Stimulated activated CD8-positive, alpha-beta memory T cell treated with anti-CD3 and anti-CD28 coated beads, Interleukin-4, amount 100 ng/mL, for 1 hour (primary cell): ENCODE measurements around the gene GPATCH8.
"Not testable (repeated sequence)": the region's sequence is repeated elsewhere in the genome, so short reads cannot be mapped to it uniquely, and the experiment has no call there.

ENCODE experiments used
- DNase-seq, 2 donors: peaks; one replicate each; pipeline ENCODE4 v3.0.0-alpha.2; 2020; ENCODE audit warnings: low read depth in 2 of 2, low spot score in 1 of 2

Gene GPATCH8

GRCh38 chr17:44398692-44399691, 104.2 kb downstream of the GPATCH8 start:
- no peak for DNase-seq

DNA sequence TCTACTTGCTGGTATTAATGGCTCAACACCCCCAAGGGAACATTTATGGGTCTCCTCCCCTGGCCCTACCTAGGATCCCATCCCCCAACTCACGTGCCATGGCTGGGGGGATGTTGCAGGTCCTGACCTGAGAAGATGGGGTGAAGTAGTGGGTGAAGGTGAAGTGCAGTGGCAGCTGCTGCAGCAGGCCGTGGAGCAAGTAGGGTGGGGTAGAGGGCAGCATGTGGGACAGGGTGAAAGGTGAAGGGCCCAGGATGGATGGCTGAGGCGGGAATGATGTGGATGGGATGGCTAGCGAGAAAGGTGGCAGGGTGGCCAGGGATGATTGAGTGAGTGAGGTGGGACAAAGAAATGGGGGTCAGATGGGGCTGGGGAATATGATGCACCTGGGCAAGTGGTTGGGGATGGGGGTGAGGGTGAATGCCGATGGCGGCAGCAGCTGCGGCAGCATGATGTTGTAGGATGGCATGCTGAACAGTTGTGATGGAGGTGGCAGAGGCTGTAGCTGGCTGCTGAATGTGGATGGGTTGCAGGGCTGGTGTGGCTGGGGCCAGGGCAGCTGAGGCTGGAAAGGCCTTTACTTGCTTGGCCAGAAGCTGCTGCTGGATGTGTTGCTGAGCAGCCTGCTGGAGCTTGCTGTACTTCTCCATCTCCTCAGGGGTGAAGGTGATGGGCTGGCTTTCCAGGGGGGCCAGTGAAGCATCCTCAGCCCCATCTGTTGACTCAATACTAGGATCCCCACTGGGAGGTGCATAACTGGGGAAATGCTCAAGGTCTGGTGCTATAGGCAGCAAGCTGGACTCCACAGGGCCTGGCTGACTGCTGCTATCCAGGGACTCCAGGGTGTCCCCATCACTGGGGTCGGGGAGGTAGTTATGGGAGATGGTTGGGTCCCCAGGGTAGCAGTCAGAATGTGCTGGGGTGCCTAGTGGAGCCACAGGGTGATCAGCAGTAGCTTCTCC, 105.4 kb downstream of the GPATCH8 start:
- DNase-seq: no peak

GRCh38 chr17:44396946-44397345, 106.3 kb downstream of the GPATCH8 start:
- no peak for DNase-seq

DNA sequence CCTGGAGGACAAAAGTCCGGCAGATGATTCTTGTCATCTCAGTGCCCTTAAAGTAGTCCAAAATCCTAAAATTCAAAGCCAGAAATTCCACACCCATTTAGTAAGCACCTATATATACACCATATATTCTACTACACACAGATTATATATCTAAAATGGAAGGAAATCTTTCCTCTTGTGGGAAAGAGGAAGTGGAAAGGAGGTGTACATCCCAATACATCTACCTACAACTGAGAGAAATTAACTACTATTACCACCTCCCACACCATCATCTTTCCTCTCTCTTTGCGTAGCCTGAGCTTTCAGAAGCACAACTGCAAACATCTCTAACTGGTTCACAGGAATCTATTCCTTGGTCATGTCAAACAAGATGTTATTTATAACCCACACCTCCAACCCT, 108.4 kb downstream of the GPATCH8 start:
- DNase-seq: no peak

DNA sequence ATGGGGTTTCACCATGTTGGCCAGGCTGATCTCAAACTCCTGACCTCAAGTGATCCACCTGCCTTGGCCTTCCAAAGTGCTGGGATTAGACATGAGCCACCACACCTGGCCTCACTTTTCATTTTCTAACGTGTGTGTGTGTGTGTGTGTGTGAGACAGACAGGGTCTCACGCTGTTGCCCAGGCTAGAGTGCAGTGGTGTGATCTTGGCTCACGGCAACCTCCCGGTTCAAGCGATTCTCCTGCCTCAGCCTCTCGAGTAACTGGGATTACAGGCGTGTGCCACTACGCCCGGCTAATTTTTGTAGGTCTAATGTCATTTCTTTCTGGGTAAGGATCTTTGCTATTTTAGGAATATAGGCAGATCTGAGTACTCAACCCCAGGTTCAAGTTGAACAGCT, 109.1 kb downstream of the GPATCH8 start:
- not testable (repeated sequence) for DNase-seq

GRCh38 chr17:44390250-44390870, 112.8 kb downstream of the GPATCH8 start:
- DNase-seq: no peak

- DNase-seq: no peak
These were observed 113.4 kb downstream of the GPATCH8 start for GRCh38 chr17:44389723-44390202.

DNA sequence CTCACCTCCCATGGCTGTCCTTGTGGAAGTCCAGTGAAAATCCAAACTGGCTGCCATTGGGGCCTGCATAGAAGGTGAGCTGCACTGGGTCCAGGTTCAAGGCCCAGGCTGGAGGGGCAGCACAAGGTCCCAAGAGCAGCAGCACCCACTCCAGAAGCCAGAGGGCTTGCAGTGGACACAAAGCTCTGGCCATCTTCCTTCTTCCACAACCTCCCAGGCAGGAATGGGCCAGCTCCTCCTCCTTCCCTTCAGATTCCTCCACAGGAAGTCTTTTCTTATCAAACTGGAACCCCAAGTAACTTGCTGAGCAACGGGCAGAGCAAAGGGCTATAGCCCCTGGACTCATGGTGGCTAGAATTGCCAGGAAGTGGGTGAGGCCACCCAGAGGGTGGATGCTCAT, 113.9 kb downstream of the GPATCH8 start, which contains the start of gene ITGA2B:
ITGA2B (minus strand) TSS at position 369 of the 400 bp plus-strand sequence; CDS start at position 193, 176 bp downstream.
- DNase-seq: no peak

DNA sequence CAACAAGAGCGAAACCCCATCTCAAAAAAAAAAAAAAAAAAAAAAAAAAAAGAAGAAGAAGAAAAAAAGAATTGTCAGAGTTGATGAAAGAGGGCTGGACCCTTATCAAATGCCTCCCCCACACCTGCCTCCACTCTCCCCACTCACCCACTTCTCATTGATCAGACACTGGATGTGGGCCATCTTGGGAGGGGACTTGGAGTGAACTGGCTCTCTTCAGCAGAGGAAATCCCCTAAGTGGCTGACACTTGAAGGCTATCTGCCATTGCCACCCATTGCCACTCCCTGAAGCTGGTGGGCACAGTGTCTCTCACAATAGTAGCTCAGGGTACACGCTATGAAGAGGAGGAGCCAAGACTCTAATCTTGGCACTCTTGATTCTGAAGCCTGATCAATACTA, 115.4 kb downstream of the GPATCH8 start:
- no peak for DNase-seq

DNA sequence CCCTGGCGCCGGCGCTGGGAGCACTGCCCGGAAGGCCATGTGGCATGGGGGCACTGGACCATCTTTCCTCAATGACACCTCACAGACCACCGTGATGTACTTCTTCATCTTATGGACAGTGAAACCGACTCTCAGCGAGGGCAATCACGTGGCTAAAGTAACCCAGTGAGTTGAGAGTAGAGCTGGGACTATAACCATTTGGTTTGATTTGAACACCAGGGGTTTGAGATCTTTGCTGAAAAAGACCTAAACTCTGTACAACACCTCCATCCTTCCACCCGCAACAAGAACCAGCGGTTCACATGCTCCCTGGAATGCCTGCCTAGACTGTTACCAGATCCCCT, 117.1 kb downstream of the GPATCH8 start:
- no peak for DNase-seq

- peak; percentile 47 to 69 for DNase-seq
These were observed 117.7 kb downstream of the GPATCH8 start for GRCh38 chr17:44385287-44386181.

- no peak for DNase-seq
These were observed 118.4 kb downstream of the GPATCH8 start for GRCh38 chr17:44384823-44385286.

GRCh38 chr17:44384281-44384822, 118.9 kb downstream of the GPATCH8 start:
- DNase-seq: no peak

DNA sequence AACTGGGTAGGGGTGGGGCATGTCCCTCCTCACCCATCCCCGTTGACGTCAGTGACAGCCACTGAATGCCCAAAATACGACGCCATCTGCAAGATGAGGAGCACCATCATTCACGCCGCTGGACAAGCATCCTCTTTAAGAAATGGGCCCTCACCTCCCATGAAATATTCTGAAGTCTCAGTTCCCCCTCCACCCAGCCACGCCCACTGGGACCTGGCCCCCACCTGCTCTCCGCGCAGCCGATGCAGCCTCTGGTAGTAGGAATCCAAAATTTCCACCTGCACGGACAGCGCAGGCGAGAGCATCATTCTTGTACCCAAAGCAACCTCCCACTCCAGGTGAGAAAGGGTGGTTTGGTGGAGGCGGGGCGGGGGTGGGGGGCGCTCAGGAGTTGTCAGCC, 119.3 kb downstream of the GPATCH8 start:
- no peak for DNase-seq

DNA sequence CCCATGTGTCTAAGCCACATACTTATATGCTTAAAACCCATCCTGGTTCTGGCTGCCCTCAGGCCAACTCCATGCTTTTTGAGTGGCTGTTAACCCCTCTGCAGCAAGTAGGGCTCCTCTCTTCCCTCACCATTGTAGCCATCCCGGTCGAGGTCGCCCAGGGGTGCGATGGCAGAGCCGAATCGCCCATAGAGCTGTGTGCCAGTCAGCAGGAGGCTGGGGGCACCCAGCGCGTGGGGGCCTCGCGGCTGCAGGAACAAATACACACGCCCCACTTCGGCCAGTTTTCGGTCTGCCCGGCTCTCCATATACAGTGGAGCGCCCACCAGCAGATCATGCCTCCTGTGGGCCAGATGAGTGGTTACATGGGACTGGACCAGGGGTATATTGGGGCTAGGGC, 119.8 kb downstream of the GPATCH8 start:
- DNase-seq: no peak

DNA sequence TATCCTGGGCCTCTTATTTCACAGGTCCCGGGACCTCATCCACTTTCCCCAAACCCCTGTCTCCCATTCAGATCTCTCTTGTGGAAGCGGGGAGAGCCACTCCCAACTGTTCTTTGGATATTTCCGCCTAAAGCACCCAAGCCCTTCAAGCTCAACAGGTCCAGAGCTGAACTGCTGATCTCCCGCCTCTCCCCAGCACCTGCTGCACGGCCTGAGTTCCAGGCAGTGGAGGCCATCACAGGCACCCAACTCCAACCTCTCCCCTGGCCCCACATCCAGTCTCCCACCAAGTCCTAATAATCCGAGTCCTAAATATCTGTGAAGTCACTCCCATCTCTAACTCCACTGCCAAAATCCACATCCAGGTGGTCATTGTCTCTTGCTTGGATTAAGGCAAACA, 120.3 kb downstream of the GPATCH8 start:
- no peak for DNase-seq

DNA sequence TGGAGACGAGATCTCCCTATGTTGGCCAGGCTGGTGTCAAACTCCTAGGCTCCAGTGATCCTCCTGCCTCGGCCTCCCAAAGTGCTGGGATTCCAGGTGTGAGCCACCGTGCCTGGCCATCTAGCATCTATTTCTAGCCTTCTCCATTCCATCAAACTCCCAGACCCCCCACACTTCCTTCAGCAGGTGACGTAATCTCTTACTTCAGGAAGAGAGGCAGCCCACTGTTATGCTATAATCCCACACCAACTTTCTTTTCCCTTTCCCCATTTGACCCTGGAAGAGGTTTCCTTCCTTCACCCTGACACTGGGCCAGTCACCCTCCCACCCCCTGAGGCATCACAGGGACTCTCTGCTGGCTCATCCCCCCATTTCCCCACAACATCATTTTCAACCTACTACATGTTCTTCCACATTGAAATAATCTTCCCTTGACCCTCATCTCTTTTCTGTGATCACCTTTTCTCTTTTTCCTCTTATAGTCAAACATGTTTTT, 121.3 kb downstream of the GPATCH8 start:
- no peak for DNase-seq

GRCh38 chr17:44380767-44381166, 122.4 kb downstream of the GPATCH8 start:
- DNase-seq: no peak

DNA sequence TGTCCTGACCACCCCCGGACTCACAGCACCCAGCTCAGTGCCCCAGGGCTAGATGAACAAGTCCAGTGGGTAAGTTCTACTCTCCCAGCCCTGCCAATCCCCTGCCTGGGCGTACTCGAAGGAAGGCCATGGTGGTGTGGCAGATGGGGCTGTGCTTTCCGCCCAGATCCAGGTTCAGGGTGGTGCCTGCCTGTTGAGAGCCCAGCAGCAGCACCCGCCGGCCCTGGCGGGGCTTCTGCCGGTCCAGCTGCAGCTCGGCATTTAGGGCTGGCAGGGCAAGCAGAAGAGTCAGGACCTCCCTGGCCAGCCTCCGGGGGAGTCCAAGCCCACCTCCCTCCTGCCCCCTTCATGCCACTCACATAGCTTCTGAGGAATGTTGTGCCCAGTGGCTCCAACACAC, 123.3 kb downstream of the GPATCH8 start:
- no peak for DNase-seq
